ENCODE results near the gene NOC4L.
"Not testable (repeated sequence)": the region's sequence is repeated elsewhere in the genome, so short reads cannot be mapped to it uniquely, and the experiment has no call there.

The NOC4L gene

GRCh38 chr12:132144115-132144809 lies at the start of gene NOC4L, which contains the start of gene DDX51:
NOC4L (plus strand) TSS chr12:132144457; CDS start chr12:132144489, 32 bp downstream.
DDX51 (minus strand) TSS chr12:132144319; CDS start chr12:132144296, 23 bp downstream.
- no peak for FAIRE-seq

GRCh38 chr12:132095520-132096409 lies 48.5 kb upstream of the NOC4L start:
- no peak for FAIRE-seq

DNA sequence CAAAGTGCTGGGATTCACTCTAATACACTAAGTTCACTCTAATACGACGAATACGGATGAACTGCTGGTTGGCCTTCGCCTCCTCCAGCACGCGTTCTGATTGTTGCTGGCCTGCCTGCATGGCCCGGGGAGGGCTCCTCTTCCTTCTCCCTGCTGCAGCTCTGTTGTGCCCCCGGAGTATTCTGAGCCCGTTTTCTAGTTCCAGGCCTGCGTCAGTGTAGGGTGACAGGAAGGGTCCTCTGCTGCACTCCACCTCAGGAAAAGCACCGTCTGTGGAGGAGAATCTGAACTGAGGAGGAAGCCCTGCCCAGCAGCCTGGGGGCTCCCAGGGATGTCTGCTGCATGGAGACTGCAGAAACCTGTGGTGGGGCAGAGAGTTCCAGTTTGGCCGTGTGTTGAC lies 44.5 kb upstream of the NOC4L start:
- FAIRE-seq, result no peak

DNA sequence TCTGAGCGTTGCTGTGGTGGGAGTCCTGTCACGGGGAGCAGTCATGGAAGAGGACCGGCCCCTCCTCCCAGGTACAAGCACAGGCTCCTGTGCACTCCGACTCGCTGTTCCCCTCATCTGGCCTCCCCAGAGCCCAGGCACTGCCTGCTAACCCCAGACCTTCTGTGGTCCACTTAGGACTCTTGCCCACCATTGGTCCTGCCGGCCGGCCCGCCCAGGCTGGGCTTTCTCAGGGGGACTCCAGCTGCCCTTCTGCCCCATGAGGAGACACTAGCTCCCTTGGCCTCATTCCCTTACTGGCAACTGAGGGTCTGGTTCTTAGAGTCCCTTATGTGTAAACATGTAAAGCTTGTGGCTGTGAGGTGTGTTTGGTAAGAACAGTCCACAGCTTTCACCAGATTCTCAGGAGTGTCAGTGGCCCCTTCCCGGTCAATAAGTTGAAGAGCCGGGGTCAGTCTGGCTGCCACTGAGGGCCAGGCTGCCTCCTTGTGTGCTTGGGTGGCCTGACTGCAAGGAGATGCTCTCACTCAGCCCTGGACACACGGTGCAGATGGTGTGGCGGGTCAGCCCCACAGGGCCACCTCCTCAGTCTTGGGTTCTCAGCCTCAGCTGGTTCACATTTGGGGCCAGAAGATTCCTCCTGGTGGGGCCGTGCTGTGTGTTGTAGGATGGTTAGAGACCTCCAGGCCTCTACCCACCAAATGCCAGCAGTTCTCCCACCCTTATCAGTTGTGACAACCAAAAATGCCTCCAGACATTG lies 43.8 kb upstream of the NOC4L start:
- no peak for FAIRE-seq

DNA sequence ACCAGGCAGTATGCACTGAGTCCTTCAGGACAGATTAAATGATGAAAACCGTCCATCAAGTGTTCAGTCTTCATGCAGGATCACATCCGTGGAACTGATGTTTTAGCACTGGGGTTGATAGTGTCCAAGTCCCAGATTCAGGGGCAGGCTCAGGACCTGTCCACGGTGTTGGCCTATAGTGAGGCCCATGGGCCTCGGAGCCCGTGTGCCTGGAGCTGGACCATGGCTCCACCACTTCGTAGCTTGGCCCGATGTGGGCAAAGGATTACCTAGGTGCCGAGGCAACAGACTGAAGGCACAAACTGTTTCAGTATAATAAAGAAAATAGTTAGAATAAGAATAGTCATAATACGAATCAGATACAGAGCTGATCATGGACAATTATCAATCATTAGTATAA lies 42.0 kb upstream of the NOC4L start:
- no peak for FAIRE-seq

DNA sequence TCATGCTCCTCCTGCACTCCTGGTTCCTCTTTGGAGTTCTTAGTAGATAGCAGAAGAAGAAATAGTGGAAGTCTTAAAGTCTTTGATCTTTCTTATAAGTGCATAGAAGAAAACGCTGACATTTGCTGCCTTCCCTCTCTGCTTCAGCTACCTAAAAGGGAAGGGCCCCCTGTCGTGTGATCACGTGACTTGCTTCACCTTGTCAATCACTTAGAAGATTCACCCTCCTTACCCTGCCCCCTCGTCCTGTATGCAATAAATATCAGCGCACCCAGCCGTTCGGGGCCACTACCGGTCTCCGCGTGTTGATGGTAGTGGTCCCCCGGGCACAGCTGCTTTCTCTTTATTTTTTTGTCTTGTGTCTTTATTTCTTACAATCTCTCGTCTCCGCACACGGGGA lies 41.2 kb upstream of the NOC4L start:
- FAIRE-seq, result not testable (repeated sequence)

DNA sequence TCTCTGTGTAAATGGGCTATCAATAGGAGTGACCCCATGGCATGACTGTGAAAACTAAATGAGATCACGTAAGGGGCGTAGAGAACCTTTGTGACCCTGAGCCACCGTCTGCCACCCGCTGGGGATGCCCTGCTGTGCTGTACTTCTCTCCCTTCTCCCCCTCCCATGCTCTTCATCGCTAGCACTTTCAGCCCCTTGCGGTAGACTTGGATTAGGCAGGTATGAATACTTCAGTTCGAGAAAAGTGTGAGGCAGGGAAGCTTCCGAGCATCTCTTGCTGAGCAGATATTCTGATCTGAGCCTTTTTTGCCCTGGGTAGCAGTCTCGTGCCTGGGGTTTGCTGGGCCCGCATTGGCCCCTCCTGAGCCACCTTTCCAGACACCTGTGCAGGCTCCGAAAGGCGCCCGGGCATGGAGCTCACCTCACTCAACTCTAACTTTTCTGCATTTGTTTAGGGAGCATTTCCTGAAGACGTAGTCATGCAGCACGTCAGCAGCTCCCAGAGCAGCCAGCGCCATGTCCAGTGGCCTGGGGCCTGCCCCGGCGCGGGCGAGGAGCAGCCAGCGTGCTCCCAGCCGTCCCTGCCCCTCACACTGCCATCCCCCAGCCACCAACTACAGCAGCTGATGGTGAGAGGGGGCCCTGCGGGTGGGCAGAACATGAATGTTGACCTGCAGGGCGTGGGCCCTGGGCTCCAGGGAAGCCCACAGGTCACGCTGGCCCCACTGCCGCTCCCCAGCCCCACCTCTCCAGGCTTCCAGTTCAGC lies 40.5 kb upstream of the NOC4L start:
- FAIRE-seq, result no peak

- FAIRE-seq, result no peak
Observed at GRCh38 chr12:132105467-132105866, 38.8 kb upstream of the NOC4L start.

DNA sequence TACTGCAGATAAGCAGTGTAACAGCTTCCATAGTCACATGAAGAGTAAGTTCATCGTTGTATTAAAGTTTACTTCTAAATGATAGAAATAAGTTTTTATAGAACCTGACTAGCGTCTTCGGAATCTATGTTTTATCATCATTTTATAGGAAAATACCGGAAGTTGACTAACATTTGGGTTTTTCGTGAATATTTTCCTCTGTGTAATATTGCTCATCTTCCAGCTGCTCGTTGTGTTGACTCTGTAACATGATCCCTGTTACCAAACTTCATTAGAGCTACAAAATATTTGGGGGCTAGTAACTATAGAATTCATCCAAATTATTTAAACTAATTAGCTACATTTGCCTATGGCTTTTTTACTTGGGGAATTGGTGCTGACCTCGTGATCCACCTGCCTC lies 37.3 kb upstream of the NOC4L start:
- FAIRE-seq, result no peak

GRCh38 chr12:132108211-132108832 lies 35.9 kb upstream of the NOC4L start:
- no peak for FAIRE-seq

- no peak for FAIRE-seq
Observed at GRCh38 chr12:132109741-132110140, 34.5 kb upstream of the NOC4L start.

- no peak for FAIRE-seq
Observed at GRCh38 chr12:132110677-132111076, 33.6 kb upstream of the NOC4L start.

- no peak for FAIRE-seq
Observed at GRCh38 chr12:132111654-132112304, 32.5 kb upstream of the NOC4L start.

- FAIRE-seq, result no peak
Observed at GRCh38 chr12:132114667-132115066, 29.6 kb upstream of the NOC4L start.

- FAIRE-seq, result no peak
Observed at GRCh38 chr12:132115500-132115899, 28.8 kb upstream of the NOC4L start.

DNA sequence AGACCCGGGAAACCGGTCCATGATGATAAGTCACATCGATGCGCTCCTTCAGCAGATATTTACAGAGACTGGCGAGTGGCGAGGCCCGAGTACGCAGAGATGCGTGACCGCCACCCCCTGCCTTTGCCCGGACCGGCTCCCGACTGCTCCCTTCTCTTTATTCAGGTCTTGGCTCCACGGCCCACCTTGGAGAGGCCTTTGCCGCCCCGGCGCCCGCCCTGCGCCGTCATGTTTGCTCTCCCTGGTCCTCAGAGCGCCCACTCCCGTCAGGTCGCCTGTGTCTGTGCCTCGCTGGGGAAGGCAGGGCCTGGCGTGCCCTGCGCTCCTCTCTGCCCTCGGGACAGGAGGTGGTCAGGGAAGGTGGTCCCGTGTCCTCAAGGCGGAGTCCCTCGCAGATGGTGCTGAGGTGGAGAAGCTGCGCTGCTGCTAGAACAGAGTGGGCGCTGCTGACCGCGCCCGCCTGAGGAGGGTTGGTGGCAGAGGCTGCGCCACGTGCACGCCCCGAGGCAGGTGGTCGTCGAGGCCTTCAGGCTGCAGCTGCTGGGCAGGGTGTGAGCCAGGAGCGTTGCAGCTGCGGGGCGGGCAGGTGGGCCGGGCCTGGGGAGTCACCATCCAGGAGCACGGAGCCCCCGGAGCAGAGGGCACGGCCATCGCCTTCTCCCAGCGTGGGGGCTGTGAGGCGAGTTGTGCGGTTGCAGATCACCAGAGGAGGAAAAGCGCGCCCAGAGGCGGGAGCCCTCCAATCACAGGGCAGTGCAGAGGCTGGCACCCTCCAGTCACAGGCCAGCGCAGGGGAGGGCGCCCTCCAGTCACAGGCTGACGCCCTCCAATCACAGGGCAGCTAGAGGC lies 27.3 kb upstream of the NOC4L start:
- no peak for FAIRE-seq

DNA sequence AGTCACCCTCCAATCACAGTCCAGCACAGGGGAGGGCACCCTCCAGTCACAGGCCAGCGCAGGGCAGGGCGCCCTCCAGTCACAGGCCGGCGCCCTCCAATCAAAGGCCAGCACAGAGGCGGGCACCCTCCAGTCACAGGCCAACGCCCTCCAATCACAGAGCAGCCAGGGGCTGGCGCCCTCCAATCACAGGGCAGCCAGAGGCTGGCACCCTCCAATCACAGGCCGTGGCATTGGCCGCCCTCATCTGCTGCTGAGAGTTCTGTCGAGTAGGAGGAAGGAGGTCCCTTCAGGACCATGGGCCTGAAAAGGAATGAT lies 26.7 kb upstream of the NOC4L start:
- FAIRE-seq, result no peak

GRCh38 chr12:132118876-132119275 lies 25.4 kb upstream of the NOC4L start:
- FAIRE-seq, result no peak

DNA sequence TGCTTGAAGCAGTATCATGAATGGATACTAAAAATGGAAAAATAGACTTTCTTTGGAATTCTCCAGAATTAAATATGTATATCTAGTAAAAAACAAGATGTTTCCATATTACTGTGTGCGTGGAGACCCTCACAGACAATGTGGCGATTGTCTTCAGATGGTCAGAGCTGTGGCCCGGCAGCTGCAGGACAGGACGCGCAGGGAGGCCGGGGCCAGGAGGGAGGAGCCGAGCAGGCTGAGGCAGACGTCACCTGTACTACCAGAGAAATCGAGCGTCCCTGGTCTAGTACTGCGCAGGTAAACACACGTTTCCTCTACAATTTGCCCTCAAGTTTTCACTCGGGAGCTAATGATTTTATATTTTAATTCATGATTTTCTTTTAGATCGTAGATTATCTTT lies 23.0 kb upstream of the NOC4L start:
- no peak for FAIRE-seq

- FAIRE-seq, result no peak
Observed at GRCh38 chr12:132123970-132124765, 20.1 kb upstream of the NOC4L start.

All from colon (tissue), 2 donors.